ENCODE measurements around the gene MAN2C1.

MAN2C1 gene

DNA sequence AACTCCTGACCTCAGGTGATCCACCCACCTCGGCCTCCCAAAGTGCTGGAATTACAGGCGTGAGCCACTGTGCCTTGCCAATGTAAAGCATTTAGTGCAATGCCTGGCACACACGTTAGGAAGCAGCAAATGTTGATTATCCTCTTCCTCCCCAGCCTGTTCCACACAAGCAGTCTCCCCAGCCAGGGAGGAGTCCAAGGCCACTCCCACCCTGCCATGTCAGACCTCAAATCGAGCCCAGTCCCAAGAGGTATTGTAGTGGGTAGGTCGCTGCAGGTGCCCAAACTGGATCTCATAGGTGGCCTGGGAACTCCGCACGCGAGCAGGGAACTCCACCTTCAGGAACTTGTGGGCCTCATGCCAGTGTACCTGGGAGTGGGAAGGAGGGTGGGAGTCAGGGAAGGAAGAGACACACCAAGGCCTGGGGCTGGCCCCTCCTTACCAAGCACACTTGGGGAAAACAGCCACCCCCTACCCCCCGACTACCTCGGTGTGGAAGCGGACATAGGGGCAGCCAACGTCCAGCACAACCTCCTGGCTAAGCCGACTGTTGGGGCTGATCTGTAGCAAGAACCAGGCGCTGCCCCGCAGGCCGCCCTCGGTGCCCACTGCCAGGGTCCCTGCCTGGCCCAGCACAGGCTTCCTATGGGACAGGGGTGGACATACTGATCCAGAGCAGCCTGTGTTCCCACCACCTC is 10.3 kb downstream of the MAN2C1 start:
- no peak for TF ChIP-seq ZFP3 (CRISPR knock-in tag; IDR thresholded peaks at IDR 0.05)
- no peak for TF ChIP-seq ESRRG (CRISPR knock-in tag; IDR thresholded peaks at IDR 0.05)
- TF ChIP-seq, protein P1, sequence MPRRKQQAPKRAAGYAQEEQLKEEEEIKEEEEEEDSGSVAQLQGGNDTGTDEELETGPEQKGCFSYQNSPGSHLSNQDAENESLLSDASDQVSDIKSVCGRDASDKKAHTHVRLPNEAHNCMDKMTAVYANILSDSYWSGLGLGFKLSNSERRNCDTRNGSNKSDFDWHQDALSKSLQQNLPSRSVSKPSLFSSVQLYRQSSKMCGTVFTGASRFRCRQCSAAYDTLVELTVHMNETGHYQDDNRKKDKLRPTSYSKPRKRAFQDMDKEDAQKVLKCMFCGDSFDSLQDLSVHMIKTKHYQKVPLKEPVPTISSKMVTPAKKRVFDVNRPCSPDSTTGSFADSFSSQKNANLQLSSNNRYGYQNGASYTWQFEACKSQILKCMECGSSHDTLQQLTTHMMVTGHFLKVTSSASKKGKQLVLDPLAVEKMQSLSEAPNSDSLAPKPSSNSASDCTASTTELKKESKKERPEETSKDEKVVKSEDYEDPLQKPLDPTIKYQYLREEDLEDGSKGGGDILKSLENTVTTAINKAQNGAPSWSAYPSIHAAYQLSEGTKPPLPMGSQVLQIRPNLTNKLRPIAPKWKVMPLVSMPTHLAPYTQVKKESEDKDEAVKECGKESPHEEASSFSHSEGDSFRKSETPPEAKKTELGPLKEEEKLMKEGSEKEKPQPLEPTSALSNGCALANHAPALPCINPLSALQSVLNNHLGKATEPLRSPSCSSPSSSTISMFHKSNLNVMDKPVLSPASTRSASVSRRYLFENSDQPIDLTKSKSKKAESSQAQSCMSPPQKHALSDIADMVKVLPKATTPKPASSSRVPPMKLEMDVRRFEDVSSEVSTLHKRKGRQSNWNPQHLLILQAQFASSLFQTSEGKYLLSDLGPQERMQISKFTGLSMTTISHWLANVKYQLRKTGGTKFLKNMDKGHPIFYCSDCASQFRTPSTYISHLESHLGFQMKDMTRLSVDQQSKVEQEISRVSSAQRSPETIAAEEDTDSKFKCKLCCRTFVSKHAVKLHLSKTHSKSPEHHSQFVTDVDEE (CRISPR knock-in tag; IDR thresholded peaks at IDR 0.05): no peak
- no peak for TF ChIP-seq ZFP30 (CRISPR knock-in tag; IDR thresholded peaks at IDR 0.05)
- no peak for TF ChIP-seq PPARA (CRISPR knock-in tag; IDR thresholded peaks at IDR 0.05; ENCODE audit: borderline replicate concordance)
- no peak for TF ChIP-seq TCF4 (CRISPR knock-in tag; IDR thresholded peaks at IDR 0.05; ENCODE audit: borderline replicate concordance)
- TF ChIP-seq ARNTL (CRISPR knock-in tag; IDR thresholded peaks at IDR 0.05; ENCODE audit: borderline replicate concordance, low read depth): no peak
- TF ChIP-seq ISL1 (CRISPR knock-in tag; IDR thresholded peaks at IDR 0.05): no peak
- TF ChIP-seq ZNF8 (CRISPR knock-in tag; IDR thresholded peaks at IDR 0.05): no peak
- no peak for TF ChIP-seq BACH2 (CRISPR knock-in tag; IDR thresholded peaks at IDR 0.05; ENCODE audit: borderline replicate concordance)
- TF ChIP-seq SNAI2 (CRISPR knock-in tag; IDR thresholded peaks at IDR 0.05): no peak
- no peak for TF ChIP-seq TOX (CRISPR knock-in tag; IDR thresholded peaks at IDR 0.05; ENCODE audit: borderline replicate concordance)
- TF ChIP-seq CSDC2 (CRISPR knock-in tag; IDR thresholded peaks at IDR 0.05): no peak
- TF ChIP-seq GLIS3 (CRISPR knock-in tag; IDR thresholded peaks at IDR 0.05): no peak
- TF ChIP-seq RARB (CRISPR knock-in tag; IDR thresholded peaks at IDR 0.05): no peak
- TF ChIP-seq, protein P2, sequence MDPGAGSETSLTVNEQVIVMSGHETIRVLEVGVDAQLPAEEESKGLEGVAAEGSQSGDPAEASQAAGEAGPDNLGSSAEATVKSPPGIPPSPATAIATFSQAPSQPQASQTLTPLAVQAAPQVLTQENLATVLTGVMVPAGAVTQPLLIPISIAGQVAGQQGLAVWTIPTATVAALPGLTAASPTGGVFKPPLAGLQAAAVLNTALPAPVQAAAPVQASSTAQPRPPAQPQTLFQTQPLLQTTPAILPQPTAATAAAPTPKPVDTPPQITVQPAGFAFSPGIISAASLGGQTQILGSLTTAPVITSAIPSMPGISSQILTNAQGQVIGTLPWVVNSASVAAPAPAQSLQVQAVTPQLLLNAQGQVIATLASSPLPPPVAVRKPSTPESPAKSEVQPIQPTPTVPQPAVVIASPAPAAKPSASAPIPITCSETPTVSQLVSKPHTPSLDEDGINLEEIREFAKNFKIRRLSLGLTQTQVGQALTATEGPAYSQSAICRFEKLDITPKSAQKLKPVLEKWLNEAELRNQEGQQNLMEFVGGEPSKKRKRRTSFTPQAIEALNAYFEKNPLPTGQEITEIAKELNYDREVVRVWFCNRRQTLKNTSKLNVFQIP (CRISPR knock-in tag; IDR thresholded peaks at IDR 0.05; ENCODE audit: borderline replicate concordance, low read depth): no peak
- TF ChIP-seq ZNF565 (CRISPR knock-in tag; conservative IDR thresholded peaks at IDR 0.05; ENCODE audit: low read depth): no peak
- TF ChIP-seq, protein P3, sequence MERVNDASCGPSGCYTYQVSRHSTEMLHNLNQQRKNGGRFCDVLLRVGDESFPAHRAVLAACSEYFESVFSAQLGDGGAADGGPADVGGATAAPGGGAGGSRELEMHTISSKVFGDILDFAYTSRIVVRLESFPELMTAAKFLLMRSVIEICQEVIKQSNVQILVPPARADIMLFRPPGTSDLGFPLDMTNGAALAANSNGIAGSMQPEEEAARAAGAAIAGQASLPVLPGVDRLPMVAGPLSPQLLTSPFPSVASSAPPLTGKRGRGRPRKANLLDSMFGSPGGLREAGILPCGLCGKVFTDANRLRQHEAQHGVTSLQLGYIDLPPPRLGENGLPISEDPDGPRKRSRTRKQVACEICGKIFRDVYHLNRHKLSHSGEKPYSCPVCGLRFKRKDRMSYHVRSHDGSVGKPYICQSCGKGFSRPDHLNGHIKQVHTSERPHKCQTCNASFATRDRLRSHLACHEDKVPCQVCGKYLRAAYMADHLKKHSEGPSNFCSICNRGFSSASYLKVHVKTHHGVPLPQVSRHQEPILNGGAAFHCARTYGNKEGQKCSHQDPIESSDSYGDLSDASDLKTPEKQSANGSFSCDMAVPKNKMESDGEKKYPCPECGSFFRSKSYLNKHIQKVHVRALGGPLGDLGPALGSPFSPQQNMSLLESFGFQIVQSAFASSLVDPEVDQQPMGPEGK (CRISPR knock-in tag; IDR thresholded peaks at IDR 0.05; ENCODE audit: borderline replicate concordance): no peak
- TF ChIP-seq, protein P4, sequence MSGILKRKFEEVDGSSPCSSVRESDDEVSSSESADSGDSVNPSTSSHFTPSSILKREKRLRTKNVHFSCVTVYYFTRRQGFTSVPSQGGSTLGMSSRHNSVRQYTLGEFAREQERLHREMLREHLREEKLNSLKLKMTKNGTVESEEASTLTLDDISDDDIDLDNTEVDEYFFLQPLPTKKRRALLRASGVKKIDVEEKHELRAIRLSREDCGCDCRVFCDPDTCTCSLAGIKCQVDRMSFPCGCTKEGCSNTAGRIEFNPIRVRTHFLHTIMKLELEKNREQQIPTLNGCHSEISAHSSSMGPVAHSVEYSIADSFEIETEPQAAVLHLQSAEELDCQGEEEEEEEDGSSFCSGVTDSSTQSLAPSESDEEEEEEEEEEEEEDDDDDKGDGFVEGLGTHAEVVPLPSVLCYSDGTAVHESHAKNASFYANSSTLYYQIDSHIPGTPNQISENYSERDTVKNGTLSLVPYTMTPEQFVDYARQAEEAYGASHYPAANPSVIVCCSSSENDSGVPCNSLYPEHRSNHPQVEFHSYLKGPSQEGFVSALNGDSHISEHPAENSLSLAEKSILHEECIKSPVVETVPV (CRISPR knock-in tag; IDR thresholded peaks at IDR 0.05): no peak
- no peak for TF ChIP-seq ZNF70 (CRISPR knock-in tag; IDR thresholded peaks at IDR 0.05)
- ATAC-seq: no peak

DNA sequence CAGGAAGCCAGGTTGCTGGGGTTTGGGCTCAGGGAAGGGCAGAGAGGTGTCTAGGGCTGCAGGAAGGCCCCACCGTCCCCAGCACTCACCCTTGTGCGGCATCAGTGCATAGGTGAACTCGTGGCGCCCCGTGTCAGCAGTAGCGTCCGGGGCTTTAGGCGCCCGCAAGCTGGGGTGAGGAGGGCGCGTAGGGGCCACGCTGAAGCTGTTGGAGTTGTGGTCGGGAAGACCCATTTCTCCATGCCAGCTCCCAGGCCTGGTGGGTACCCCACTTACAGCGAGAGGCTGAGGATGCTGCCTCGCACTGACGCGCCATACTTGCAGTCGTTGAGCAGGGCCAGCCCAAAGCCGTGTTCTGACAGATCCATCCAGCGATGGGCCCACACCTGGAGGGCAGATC is 11.9 kb downstream of the MAN2C1 start:
- no peak for ATAC-seq
- no peak for TF ChIP-seq CSDC2 (CRISPR knock-in tag; IDR thresholded peaks at IDR 0.05)
- TF ChIP-seq ESRRG (CRISPR knock-in tag; IDR thresholded peaks at IDR 0.05): no peak
- TF ChIP-seq, protein P4 (CRISPR knock-in tag; IDR thresholded peaks at IDR 0.05): no peak
- TF ChIP-seq ZNF70 (CRISPR knock-in tag; IDR thresholded peaks at IDR 0.05): no peak

DNA sequence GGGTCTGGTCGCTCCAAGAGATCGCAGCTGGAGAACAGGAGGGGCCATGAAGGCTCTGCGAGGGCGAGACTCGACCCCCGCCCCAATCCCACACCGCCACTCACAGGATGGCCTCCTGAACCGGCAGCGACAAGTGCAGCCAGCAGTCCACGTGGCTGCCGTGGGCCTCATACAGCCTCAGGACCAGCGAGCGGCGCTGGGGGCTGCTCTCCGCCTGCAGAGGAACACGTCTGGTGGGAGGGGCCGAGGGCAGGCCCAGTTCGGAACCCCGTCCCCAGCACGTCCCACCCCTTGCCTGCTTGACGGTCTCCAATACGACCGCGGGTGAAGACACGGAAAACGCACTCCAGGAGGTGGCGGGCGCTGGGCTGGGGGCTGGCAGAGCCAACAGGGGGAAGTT is 12.4 kb downstream of the MAN2C1 start:
- no peak for ATAC-seq
- TF ChIP-seq RARB (CRISPR knock-in tag; IDR thresholded peaks at IDR 0.05) (no peak), ZFP30 (CRISPR knock-in tag; IDR thresholded peaks at IDR 0.05) (no peak), TOX (CRISPR knock-in tag; IDR thresholded peaks at IDR 0.05; ENCODE audit: borderline replicate concordance) (no peak), ESRRG (CRISPR knock-in tag; IDR thresholded peaks at IDR 0.05) (no peak)

Data from SK-N-SH treated with all-trans-retinoic acid at 6 μM for 48 hours (cell line).